GM21737 (cell line): ENCODE data around the gene KLHL30.
"Not testable (repeated sequence)": the region's sequence is repeated elsewhere in the genome, so short reads cannot be mapped to it uniquely, and the experiment has no call there.

Source experiments
- ATAC-seq: cut with Tn5 transposase; IDR thresholded peaks from one replicate; pipeline ENCODE4 v1.9.1; 2021; ENCODE audit warnings: mild to moderate bottlenecking, moderate library complexity; ENCODE audit not compliant: unreplicated experiment

KLHL30 gene

DNA sequence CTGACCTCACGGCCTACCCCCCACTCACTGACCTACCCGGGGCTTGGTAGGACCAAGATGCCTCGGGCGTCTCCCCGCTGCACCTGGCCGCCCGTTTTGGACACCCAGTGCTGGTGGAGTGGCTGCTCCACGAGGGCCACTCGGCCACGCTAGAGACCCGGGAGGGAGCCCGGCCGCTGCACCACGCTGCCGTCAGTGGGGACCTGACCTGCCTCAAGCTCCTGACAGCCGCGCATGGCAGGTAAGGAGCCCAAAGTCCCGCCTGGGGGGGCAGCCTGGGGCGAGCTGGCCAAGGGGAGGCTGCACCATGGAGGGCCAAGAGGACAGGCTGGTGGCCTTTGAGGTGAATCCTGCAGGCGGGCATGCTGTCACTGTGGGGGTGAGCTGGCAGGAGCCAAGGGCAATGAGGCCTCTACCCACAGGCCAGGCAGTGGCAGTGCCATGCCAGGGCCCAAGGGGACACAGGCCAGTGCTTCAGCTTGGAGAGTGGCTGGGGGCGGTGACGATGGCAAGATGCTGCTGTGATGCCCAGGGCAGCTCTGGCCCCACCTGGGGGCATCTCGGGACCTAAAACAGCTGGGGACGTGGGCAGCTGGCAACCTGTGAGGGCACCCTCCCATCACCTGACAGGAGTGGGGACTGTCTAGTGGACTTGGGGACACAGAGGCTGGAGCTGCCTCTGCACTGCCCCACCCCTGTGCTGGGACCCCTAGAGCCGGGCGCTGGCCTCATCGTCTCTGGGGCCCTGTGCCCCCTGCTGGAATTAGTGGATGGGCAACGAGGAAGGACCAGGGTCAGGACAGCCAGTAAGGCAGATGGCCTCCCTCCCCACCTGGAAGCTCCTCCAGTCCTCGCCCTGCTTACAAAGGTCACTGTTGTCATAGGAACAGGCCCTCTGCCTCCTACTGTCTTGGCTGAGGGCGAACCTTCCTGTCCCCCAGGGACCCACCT lies 36.3 kb upstream of the KLHL30 start:
- ATAC-seq = no peak

DNA sequence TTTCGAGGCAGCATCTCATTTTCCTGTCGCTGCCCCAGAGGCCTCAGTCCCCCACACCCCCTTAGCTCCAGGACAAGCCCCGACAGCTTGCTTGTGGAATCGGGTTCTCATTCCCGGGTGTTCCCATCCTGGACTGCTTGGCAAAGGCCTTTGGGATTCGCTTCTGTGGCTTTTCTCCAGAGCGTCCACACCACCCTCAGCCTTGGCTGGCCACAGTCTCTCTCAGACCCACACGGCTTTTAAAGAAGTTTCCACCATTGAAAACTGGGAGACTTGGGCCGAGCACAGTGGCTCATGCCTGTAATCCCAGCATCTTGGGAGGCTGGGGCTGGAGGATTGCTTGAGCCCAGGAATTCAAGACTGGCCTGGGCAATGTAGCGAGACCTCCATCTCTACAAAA lies 35.6 kb upstream of the KLHL30 start:
- no peak for ATAC-seq

DNA sequence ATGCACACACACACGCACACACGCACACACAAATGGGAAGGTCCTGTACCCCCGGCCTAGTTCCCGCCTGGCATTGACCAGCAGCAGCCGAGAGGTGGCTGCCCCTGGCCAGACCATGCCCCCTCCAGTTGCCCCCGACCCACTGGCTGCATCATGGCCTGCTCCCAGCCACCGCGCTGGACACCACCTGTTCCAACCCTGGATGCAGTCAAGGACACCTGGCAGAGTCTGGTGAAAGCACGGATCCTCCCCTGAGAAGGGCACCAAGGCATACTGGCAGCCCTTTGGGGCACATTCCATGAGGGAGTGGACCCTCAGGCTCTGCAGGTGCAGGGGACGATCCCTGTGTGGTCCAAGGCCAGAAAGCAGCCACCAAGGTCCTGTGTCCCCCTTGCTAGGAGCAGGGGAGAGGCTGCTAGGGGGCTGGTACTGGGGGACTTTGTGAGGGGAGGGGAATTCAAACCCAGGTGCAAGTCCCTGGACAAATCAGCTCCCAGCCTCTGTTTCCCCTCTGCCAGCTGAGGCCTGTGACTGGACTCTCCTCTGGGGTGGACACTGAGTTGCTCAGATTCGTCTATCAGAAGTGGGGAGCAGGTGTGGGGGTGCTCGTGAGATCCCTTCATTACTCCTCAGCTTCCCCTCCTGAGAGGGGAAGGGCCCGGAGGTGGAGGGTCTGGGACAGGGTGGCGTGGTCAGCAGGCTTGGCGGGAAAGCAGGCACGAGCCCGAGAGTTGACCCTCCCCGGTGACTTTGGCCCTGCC lies 34.8 kb upstream of the KLHL30 start:
- ATAC-seq = no peak

DNA sequence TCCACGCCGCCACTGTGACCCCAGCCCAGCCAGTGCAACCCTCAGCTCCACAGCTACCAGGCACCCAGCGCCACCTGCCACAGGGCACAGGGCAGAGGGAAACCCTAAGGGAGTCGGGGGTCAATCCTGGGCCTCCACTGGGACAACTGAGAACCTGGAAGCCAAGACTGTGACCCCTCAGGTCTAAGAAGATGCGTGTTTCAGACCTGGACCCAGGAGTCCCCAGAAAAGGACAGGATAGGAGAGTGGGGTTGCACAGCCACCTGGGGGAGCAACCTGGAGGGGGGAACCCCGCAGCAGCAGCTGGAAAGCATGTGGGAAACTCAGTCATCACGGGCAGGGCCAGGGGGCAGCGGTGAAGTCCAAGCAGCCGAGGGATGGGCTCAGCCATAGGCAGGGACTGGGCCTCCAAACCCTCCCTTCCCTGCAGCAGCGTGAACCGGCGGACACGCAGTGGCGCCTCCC lies 34.2 kb upstream of the KLHL30 start:
- no peak for ATAC-seq

DNA sequence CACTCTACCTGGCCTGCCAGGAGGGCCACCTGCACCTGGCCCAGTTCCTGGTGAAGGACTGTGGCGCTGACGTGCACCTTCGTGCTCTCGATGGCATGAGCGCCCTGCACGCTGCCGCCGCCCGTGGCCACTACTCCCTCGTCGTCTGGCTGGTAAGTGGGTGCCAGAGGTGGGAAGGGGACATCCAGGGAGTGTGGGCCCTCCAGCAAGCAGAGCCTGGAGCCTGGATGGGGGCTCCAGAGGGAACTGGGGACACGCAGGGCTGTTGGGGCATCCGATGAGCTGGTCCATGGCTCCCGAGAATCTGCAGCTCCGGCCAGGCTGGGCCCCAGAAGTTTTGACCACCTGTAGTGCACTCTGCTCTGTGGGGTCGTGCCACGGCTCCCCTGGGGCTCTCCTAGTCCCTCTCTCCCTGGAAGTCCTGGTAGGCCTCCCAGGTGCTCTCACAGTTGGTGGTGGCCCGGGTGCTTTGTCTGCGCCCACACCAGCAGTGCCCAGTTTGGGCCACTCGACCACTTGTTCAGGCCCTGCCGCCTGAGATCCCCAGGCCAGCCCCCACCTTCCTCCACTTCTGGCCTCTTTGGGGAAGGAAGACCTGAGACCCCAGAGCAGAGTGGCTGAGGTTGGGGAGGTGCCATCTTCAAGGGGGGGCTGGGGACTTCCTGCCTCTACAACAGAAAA lies 33.6 kb upstream of the KLHL30 start:
- no peak for ATAC-seq

DNA sequence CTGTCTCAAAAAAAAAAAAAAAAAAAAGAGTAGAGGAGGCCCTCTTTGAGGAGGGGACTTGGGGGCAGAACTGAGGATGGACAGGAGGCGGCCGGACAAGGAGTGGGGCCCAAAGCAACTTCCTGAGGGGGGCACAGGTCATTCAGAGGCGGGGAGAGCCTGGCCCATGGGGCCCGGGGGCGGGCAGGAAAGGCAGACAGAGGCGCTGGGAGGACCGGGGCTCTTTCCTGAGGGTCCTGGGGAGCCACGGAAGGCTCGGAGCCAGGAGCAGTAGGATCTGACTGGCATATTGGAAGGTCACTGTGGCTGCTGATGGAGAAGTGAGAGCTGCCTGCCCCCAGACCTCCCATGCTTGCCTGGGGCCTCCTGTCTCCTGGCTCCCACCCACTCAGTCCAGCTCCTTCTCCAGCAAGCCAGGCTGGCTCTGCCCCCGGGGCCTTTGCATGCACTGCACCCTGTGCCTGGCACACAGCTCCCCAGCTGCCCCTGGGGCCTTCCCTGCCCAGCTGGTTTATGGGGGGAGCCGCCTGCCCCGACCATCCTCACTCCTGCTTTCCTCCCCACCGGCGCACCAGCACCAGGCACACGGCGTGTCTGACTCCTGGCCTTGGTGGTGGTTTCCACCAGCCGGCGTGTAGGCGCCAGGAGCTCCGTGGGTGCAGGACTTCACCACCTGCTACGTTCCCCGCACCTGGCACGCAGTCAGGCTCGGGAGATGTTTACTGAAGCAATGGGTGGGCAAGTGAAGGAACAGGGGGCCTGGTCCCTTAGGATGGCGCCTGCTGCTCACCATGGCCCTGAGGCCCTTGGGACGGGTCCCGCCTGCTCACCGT lies 32.7 kb upstream of the KLHL30 start:
- no peak for ATAC-seq

DNA sequence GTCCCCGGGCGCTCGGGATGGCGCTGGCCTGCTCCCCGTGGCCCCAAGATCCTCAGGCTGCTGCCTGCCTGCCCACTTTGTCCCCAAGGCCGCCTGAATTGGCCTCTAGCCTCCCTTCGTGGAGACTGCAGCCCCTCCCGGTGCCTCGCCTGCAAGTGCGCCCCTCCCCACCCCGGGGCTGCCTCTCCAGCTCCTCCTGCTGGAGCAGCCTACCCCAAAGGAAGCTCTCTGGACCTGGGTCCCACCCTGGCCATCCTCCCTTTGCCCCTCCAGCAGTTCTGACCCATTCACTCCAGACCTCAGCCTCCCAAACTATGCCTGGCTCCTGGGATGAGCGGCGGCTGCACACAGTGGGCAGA lies 32.1 kb upstream of the KLHL30 start:
- no peak for ATAC-seq

DNA sequence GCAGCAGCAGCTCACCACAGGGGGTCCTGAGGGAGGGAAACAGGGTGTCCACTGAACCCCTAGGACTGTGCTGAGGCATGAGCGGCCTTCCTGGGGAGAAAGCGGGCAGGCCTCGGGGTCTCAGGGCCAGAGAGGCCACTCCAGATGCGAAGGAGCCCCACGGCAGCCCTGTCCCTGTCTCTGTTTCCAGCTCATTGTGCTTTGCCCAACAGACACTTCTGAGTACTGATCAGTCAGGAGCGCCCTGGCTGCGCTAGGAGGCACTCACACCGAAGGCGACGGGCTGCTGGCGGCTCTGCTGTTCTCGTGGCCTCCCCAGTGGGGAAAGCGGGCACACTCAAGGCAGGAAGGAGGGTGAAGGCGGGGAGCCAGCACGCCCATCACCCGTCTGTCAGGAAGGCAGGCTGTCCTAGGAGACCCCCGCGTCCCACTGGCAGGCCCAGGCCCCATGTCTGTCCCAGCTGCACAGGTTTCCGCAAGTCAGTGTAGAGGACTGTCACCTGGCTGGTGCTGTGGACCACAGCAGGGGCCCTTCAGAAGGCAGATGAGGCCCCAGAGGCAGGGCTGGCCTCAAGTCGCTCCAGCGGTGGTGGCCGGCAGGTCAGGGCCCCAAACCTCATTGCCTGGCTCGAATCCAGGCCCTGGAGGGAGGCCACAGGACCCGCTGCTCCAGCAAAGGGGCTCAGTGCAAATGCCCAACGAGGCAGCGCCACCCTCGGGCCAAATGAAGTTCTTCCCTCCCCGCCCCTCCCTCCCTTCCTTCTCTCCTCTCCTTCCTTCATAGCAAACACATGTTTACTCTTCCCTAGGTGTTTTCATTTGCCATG lies 31.6 kb upstream of the KLHL30 start:
- ATAC-seq = peak; percentile 4

DNA sequence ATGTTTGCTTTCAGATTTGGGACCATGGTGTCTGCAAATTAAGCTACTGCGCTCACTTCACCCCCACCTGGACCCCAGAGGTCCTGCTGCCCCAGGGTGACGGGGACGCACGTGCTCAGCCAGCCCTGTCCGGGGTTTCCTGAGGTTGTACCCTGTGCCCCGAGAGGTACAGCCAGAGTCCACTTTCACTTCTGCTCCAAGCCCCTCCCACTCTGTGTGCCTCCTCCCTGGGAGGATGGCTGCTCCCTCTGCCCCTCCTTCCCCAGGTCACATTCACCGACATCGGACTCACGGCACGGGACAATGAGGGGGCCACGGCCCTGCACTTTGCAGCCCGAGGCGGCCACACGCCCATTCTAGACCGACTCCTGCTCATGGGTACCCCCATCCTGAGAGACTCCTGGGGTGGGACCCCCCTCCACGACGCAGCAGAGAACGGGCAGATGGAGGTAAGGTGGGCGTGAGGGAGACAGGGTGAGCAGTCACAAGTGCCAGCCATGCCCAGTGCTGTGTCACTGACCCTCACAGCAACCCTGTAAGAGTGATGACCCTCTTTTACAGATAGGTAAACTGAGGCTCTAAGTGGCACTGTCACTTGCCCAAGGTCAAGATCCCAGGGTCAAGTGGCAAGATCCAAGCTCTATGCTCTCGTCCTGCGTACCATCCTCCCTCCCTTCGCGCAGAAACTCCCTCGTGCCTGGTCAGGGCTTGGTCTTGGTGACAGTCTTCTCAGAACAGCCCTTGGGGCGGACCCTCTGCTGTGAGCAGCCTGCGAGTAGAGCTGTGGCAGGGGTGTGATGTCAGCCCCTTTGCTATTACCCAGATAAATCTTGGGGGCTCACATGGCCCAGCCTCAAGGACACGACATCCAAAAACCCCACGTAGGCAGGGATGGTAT lies 30.7 kb upstream of the KLHL30 start:
- ATAC-seq = peak; percentile 58

DNA sequence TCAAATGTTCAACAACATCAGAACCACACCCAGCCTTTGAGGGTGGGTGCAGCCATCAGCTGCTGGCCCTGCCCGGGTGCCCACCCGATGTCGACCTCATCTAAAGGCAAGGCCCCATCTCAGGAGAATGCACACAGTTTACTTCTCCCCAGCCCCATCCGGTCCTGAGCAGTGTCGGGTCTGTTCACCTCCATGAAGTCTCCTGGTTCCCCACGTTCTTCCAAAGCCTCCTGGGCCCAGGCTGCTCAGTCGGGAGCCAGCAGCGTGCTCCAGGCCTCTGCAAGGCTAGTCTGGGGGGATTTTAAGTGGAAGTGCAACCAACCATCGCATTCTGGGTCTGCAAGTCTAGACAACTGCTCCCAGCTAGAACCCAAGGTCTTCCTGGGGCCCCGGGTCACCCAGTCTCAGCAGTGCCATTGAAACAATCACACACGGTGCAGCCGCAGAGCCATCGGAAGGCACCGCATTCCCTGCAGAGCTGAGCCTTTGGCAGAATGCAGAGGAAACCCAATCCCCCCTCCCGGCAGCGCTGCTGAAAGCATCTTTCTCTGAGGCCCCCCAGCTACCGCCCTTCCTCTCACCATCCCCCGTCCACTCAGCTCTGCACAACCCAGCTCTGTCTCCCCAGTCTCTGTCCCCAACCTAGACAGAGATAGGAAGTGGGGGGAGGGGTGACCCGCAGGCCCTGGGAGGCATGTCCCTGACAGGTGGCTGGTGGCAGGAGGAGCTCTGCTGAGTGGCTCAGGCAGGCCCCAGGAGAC lies 29.9 kb upstream of the KLHL30 start:
- peak; percentile 67 for ATAC-seq

DNA sequence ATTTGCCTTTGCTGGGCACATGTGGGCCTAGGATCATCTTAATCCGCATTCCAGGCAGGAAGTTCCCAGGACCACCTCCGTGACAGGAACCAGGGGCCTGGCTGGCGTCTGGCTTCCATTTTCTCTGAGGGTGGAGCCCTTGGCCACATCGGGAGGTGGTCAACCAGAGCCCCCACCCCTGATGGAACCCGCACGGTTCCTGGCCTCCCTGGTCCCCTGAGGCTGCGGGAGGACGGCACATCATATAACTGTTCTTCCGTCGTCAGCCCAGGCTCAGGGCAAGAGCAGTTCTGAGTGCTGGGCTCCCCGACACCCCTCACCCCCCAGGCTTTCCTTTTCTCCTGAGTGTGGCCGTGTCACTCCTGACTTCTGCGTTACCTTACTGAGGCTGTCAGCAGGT lies 24.9 kb upstream of the KLHL30 start:
- ATAC-seq = no peak

DNA sequence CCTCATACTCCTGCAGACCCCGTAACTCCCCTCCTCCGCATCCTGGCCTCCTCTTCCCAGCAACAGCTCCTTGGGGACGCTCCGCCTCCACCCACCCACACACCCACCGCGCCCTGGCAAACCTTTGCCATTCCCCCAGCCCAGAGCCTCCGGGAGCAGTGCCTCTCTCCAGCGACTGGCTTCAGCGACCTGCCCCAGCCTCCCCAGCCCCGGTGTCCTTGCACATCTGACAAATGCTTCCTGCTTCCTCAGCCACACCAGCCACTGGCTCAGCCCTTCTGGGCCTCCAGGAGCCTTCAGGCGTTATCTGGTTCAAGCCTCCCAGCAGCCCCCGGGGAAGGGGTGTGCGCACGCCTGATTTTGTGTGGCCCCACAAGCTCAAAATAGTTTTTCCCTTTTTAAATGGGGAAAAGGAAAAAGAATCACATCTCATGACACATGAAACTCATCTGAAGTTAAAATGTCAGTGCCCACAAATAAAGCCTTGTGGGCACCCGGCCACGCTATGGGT lies 24.1 kb upstream of the KLHL30 start:
- no peak for ATAC-seq

DNA sequence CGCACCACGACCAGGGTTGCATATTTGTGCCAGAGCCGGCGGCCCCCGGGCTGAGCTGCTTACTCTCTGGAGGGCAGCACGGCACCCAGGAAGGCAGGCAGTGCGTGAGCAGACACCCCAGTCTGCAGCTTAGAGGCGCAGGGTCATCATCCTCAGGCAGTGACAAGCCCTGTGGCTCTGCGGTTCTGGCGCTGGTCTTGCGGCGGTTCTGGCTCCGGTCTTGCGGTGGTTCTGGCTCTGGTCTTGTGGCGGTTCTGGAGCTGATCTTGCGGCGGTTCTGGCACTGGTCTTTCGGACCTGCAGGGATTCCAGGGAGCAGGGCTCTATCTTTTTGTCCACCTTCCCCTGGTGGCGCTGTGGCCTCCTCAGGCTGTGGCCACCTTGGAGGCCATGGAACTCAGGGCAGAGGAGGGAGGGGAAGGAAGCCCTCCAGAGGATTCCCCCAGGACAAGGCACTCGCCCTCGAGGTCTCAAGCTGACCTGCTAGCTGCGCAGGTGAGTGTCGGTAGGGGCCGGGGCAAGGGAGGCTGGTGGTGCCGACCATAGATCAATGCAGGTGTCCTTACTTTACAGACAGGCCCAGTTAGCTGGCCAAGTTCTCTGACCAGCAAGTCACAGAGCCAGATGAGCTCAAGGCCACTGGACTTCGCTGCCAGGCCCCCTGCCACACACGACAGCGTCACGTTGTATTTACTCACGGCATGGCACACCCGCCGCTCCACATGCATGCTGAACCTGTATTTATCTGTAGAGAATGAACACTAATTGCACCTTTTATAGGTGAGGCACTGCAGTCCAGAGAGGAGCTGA lies 23.4 kb upstream of the KLHL30 start:
- no peak for ATAC-seq

DNA sequence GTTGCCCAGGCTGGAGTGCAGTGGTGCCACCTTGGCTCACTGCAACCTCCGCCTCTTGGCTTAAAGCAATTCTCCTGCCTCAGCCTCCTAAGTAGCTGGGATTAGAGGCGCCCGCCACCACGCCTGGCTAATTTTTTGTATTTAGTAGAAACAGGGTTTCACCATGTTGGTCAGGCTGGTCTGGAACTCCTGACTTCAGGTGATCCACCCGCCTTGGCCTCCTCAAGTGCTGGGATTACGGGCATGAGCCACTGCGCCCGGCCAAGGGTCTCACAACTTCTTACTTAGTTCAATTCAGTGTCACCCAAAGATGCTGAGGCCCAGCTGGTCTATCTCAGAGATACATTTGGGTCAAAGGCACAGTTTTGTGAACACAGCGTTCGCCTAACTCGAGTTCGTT lies 22.8 kb upstream of the KLHL30 start:
- ATAC-seq = not testable (repeated sequence)

DNA sequence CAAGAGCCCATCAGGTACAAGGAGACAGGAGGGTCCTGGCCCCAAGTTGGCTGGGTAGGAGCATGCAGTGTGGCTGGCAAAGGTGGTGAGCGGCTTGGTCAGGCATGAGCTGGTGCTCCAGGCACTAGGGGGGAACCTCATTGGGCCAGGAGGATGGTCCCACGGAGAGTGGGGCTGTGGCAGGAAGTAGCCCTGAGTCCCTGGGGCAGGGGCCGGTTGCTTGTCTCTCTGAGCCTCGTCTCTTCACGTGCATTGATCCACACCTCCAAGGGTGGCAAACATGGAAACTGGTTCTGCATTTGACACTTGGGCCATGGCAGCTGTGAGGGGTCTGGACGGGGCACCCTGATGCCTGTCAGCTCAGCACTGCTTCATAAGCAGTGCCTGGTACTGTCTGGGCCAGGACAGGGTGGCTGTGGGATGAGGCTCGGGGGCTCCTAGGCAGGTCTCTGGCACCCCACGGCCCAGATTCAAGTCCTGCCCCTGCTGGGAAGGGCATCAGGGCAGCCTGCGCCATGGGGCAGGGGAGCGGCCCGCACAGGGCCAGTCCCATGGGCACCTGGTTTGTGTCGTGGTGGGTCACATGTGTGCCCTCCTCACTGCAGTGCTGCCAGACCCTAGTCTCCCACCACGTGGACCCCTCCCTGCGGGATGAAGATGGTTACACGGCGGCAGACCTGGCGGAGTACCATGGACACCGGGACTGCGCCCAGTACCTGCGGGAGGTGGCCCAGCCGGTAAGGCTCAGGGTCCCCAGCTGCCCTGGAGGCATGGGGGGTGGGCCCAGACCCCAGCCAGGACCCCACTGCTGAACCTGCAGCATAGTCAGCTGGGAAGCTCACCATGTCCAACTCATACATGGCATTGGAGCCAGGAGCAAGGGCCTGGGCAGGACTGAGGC lies 21.9 kb upstream of the KLHL30 start:
- ATAC-seq = no peak
